GM12874 (cell line): ENCODE results near the gene MAST4.

Experiments used
- TF ChIP-seq, protein P1 (sequence below): IDR thresholded peaks from 2 replicates; pipeline ENCODE4 v1.5.1; 2011; ENCODE audit warnings: low read depth, mild to moderate bottlenecking, control low read depth, low read length, moderate library complexity; ENCODE audit not compliant: insufficient read depth

Gene MAST4

DNA sequence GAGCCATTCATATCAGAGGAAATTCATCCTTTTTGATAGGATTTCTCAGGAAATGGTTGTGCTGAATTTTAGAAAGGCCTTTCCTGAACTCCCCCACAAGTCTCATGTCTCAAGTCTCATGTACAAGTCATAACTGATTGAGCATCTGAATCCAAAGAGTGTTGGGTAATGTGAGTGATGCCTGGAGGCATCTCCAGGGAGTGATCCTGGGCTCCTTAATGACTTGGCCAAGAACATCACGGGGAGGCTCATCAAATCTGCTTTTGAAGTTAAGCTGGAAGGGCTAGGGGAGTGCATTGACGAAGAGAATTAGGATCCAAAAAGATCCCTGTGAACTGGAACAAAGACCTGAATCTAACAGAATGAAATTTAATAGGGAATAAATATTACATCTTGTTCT is 79.2 kb downstream of the MAST4 start:
- TF ChIP-seq, protein P1, sequence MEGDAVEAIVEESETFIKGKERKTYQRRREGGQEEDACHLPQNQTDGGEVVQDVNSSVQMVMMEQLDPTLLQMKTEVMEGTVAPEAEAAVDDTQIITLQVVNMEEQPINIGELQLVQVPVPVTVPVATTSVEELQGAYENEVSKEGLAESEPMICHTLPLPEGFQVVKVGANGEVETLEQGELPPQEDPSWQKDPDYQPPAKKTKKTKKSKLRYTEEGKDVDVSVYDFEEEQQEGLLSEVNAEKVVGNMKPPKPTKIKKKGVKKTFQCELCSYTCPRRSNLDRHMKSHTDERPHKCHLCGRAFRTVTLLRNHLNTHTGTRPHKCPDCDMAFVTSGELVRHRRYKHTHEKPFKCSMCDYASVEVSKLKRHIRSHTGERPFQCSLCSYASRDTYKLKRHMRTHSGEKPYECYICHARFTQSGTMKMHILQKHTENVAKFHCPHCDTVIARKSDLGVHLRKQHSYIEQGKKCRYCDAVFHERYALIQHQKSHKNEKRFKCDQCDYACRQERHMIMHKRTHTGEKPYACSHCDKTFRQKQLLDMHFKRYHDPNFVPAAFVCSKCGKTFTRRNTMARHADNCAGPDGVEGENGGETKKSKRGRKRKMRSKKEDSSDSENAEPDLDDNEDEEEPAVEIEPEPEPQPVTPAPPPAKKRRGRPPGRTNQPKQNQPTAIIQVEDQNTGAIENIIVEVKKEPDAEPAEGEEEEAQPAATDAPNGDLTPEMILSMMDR = no peak

GRCh38 chr5:66680221-66680620 is 84.0 kb downstream of the MAST4 start:
- TF ChIP-seq, protein P1 = no peak

GRCh38 chr5:66680804-66681203 is 84.6 kb downstream of the MAST4 start:
- TF ChIP-seq, protein P1 = peak; percentile 24; the same call in 1 of the 2 replicates

- TF ChIP-seq, protein P1 = no peak
Observed at GRCh38 chr5:66684663-66685062, 88.5 kb downstream of the MAST4 start.

GRCh38 chr5:66689522-66690220 is 93.5 kb downstream of the MAST4 start:
- TF ChIP-seq, protein P1 = no peak

GRCh38 chr5:66694036-66694435 is 97.8 kb downstream of the MAST4 start:
- TF ChIP-seq, protein P1 = no peak

DNA sequence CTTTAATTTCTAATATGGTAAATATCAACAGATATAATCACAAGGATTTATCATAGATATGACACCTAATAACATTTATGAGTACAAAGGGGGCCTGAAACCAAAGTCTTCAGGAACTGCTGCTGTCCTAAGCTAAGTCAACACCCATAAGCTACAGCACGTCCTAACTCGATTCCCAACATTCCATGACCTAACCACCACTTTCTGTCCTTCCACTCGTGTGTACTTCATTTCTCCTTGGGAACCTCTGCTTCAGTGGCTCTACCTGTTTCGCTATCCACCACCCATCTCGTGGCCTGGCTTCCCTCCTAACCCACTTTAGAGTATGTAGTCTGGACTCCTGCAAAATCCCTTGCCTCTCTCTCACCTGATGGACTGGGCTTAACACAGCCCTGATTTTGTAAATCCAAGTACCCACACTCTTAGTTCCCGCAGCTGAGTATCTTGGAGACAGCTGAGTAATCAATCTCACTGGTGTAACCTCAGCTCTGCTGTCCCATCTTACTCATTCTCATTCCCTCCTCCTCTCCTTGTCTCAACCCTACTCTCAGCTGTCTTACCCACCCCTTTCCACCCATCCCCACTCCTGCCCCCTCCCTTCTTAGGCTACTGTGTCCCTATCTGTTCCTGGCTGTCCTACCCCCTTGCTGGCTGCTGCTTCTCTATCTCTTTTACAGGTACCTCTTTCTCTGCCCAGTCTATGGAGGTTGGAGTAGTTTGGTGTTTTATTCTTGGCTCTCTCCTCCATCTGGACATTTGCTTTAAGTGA is 101.8 kb downstream of the MAST4 start:
- TF ChIP-seq, protein P1 = no peak
